Fibroblast of gingiva (primary cell): ENCODE data around the gene LCOR.

ENCODE experiments used
- DNase-seq: peaks from one replicate; pipeline ENCODE4 v3.0.0-alpha.2; 2011; ENCODE audit warnings: low read depth

LCOR gene

DNA sequence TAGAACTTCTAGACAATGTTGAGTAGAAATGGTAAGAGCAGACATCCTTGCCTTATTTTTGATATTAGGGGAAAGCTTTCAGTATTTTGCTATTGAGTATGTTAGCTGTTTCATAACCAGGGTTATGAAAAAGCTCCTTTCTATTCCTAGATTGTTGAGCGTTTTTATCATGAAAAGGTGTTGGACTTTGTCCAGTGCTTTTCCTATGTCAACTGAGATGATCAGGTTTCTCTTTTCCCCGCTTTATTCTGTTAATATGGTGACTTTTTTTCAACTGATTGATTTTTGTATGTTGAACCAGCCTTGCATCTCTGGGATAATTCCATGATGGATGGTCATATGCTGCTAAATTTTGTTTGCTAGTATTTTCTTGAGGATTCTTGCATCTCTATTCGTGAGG lies 58.5 kb downstream of the LCOR start:
- DNase-seq: no peak

DNA sequence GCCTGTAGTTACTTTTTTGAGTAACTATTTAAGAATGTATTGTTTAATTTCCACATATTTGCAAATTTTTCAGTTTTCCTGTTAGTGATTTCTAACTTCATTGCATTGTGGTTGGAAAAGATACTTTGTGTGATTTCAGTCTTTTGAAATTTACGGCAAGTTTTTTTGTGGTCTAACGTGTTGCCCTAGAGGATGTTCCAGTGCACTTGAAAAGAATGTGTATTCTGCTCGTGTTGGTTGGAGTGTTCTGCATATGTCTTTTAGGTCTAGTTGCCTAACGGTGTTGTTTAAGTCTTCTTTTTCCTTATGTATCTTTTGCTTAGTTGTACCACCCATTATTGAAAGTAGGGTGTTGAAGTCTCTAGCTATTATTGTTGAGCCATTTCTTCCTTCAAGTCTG lies 59.7 kb downstream of the LCOR start:
- DNase-seq: no peak

DNA sequence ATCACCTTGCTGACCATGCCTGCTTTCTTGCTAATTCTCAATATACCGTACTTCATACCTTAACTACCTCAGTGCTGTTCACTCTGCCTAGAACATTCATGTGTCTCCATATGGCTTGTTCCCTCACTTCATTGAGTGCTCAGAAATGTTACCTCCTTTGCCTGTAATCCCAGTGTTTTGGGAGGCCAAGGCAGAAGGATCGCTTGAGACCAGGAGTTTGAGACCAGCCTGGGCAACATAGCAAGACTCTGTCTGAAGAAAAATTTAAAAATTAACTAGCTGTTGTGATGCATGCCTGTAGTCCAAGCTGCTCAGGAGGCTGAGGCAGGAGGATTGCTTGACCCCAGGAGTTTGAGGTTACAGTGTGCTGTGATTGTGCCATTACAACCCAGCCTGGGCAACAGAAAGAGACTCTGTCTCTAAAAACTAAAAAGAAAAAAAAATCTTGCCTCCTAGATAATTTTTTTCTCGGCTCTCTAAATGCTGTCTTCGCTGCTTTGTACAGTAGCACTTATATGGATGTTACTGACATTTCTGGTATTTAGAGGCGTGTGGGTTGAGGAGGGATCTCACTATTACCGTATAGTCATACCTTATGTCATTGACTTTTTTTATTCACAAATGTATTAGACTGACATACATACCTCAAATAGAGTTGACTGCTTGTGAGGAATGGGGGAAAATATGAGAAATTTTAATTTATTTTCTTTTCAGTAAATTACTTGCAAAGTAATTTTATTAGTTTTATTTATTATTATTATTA lies 63.7 kb downstream of the LCOR start:
- DNase-seq: no peak

DNA sequence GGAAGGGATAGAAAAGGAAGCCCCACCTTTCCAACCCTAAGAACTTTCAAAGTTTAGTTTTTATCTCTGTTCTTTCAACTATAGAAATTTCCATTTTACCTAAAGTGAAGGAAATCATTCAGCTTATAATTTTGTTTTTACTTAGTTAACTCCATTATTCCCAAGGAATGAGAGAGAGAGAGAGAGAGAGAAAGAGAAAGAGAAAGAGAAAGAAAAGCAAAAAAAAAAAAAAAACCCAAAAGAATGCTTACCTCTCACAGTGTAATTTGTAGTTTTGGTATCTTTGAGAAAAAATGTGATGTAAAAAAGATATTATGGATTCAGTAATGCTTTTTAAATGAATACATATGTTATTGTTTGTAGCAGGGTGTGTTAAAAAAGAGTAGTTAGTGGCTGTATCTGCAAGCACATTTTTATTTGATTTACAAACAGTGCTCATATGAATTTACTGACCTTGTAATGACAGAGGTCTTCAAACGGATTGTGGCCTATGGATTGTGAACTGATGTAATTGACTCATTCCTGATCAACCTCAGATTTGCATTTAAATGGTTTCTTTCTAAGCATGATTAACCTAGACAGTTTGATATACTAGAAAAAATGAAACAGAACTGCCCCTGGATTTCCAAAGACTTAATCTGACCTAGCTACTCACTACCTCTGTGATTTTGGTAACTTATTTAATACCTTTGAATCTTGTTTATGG lies 64.9 kb downstream of the LCOR start:
- no peak for DNase-seq

DNA sequence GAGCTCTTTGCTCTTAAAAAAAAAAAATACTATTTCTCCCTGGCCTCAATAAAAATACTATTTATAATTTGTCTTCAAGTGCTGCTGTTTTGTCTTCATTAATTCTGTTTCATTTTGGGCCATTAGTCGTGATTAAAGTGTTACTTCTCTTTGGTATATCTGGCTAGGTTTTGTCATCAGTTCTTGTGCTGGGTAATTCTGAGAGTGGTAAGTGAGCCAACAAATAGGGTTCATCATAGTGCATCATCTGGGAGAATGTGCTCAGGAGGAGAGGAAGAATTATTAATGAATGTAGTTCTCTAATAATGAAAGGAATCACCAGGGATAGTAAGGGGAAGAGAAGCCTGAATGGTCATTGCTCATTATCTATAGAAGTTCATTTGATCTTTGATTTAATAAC lies 70.0 kb downstream of the LCOR start:
- DNase-seq: no peak

DNA sequence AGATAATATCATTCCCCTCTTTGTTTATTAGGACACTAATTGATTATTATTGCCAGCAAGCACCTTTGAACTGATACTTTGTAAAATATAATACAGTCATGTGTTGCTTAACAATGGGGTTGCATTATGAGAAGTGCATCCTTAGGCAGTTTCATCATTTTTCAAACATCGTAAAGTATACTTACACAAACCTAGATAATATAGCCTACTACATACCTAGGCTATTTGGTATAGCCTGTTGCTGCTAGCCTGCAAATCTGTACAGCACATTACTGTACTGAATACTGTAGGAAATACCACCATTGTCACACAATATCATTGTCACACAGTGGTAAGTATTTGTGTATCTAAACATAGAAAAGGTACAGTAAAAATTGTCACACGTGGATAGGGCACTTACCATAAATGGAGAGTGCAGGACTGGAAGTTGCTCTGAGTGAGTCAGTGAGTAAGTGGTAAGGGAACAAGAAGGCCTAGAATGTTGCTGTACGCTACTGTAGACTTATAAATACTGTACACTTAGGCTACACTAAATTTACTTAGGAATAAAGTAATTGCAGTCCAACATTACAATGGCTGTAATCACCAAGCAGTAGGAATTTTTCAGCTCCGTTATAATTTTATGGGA lies 70.7 kb downstream of the LCOR start:
- DNase-seq: no peak

DNA sequence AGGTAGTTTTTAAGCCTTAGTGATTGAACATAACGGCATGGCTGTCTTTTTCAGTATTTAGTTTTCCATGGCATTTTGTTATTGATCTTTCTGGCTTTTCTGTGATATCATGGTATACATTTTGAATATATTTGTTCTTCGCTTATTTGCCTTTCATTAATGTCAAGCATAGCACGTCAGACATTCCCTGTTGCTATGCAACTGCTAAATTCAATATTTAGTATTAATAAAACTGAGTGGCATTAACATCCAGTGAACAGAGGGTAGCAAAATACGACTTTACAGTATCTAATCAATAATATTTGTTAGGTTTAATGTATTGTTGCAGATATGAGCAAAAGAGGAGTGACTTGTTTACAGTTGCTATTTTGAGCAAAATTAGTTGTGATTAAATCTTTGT lies 72.5 kb downstream of the LCOR start:
- DNase-seq: no peak

DNA sequence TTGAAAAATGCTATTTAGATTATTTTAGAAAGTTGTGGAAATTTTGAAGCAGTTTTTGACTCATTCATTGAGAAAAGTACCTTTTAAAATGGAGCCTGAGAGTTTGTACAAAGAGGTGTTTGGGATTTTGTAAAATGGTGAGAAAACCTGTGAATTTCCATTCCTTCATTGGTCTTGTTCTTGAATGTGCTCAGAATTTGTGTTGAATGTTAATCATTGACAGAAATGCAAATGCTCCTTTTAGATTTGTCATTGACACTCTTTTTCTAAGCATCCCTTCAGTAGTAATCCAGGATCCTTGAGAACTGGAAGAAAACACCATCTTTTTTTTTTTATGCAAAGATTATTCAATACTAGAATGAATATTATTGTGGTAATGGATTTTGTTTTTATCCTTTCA lies 74.8 kb downstream of the LCOR start:
- DNase-seq: no peak

DNA sequence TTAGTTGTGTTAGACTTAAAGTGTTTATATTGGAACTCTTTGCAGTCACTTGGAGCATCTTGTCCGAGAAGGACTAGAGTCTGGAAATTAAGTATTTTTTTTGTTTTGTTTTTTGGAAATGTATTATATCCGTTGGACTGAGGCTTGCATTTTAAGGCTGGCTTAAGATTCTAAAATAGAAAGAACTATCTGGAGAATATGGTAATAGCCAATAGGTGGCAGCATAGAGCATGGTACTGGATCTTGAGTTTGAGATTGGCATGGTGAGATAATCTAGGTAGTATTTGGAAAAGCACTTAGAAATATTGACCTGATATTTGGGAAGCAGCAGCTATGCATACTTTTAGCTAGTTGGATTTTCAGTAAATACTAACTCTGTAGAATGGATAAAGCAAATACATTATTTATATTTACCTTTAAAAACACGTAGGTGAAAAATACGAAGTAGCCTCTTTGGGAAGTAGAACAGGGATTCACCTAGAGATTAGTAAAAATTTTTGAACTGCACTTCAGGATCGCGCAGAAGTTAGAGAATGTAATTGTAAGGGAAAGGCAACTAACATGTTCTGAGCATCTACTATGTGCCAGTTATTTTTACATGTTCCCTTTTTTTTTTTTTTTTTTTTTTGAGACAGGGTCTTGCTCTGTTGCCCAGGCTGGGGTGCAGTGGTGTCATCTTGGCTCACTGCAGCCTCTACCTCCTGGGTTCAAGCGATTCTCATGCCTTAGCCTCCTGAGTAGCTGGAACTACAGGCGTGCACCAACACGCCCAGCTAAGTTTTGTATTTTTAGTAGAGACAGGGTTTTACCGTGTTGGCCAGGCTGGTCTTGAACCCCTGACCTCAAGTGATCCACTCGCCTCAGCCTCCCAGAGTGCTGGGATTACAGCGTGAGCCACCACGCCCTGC lies 78.6 kb downstream of the LCOR start:
- DNase-seq: no peak

DNA sequence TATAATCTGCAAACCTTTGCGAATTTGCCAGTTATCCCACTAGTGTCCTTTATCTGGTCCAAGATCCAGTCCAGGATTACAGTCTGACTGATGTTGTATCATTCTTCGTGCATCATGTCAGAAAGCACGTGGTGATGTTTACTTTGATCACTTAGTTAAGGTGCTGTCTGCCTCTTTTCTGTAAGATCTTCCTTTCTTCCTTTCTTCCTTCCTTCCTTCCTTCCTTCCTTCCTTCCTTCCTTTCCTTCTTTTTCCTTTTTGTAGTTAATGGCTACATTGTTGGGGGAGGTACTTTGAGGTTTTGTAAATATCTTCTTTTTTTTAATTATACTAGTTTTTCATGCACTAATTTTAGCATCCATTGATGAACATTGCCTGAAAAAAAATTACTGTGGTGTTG lies 80.3 kb downstream of the LCOR start:
- DNase-seq: no peak

DNA sequence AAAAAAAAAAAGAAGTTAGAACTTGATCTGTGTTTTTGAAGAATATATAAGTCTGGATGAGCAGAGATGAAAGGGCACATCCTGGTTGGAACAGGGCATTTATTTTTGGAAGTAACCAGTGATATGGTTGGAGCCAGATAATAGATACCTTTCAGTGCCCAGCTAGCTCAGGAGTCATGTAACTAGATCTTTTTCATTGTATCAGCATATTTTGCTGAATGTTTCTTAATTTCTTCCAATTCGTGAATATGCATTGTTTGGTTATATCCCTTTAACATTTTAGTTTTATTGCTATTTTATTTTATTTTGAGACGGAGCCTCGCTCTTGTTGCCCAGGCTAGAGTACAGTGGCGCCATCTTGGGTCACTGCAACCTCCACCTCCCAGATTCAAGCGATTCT lies 81.8 kb downstream of the LCOR start:
- DNase-seq: no peak

DNA sequence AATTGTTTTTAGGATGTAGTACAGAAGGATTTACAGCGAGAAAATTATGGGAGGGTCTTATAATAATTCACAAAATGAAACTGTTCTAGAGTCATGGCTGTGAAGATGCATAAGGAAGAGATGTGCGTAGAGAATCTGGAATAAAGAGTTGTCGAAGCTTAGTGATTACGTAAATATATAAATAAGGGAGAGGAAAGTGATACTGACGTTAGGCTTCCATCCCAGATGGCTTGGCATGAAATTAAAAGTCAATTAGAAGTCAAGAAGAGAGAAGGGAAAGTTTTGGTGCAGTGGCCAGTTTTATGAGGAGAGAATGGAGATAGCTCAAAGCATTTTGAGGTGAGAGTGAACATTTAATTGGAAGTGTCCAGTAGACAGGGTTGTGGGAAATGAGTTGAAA lies 85.5 kb downstream of the LCOR start:
- no peak for DNase-seq

DNA sequence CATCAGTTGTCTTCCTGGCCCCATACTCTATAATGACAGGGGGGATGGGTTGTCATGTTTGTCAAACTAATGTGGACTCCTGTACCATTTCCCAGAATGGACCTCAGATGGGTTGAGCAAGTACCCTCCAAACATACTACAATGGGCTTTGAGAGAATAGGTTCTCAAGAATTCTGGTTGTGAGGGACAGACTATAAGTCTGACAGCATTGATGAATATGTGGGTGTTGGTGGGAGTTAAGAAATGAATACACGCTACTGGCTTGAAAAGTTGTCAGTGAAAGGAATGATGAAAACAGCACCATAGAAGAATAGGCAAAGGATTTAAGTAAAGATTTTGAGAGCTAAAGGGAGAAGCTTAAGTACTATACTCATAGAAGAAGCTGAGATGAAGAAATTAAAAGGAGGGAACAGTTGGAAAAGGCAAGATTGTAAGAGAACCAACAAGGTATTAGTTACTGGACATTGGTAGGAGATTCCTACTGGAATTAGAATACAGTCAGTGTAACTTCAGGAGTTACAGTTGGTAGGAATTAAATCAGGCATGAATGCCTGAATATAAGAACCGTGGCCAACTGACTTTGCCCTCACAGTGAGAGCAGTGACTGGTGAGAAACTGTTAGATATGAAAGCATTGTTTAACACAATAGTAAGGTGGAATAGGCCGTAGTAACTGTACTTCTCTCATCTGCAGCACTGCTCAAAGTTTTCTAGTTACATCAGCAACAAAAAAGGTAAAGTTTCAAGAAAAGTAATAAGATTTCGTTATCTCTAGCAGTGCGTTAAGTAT lies 86.3 kb downstream of the LCOR start:
- no peak for DNase-seq

DNA sequence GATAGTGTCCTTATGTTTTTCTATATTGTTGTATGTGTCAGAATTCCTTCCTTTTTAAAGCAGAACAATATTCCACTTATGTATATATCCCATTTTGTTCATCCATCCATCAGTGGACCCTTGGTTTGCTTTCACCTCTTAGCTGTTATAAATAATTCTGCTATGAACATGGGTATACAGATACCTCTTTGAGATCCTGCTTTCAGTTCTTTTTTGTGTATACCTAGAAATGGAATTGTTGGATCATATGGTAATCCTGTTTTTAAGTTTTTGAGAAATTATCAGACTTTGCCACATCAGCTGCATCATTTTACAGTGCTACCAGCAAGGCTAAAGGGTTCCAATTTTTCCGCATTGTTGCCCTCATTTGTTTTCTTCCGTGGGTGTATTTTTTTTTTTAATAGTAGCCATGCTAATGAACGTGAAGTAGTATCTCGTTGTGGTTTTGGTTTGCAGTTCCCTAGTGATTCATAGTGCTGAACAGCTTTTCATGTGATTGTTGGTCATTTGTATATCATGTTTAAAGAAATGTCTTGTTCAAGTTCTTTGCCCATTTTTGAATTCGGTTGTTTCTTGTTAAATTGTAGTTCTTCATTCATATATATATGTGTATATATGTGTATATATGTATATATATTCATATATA lies 87.8 kb downstream of the LCOR start:
- no peak for DNase-seq

DNA sequence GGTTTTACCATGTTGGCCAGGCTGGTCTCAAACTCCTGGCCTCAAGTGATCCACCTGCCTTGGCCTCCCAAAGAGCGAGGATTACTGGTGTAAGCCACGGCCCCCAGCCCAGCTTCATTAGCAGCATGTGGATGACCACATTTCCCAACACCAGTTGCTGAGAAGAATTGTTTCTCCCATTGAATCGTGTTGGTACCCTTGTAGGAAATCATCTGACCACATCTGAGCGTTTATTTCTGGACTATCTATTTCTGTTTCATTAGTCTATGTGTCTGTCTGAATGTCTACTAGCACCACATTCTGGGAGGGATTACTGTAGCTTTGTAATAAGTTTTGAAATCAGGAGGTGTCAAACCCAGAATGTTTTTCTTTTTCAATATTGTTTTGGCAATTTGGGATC lies 89.6 kb downstream of the LCOR start:
- DNase-seq: no peak

DNA sequence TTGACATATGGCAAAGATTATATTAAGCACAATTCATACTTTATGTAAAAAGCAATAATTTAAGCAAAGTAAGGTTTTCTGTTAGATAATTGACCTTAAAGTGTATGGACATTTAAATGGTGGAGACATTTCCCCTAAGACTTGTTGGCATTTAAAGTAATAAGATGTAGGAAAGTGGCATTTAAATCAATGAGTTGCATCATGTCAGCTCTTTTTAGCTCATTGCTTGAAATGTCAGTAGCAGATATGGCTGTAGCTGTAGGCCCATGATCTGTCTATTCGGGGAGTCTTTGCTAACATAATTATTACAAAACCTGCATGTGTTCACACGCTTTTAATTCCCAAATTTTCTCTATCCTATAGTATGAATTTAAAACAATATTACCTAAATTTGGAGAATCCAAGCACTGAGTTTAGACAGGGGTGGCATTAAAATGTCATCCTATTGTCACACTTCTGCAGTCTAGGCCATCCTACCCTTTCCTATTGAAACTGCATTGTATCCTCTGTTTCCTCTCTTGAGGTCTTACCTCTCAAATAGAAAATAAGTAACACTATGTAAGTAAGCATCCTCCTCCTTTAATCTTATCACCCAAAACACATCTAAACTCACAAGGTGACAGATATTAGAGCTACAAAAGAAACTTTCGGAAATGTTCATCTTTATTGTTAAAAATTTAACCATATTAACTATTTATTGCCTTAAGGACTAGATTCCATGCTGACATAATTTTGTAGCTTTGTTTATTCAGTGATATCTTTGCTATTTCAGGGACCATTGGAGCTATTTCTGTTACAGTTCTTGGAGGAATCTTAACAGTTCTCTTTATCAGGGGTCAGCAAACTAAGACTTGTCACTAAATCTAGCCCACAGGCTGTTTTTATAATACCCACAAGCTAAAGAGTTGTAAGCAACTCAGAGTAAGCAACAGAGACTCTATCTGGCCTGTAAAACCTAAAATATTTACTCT lies 91.2 kb downstream of the LCOR start:
- DNase-seq: no peak

DNA sequence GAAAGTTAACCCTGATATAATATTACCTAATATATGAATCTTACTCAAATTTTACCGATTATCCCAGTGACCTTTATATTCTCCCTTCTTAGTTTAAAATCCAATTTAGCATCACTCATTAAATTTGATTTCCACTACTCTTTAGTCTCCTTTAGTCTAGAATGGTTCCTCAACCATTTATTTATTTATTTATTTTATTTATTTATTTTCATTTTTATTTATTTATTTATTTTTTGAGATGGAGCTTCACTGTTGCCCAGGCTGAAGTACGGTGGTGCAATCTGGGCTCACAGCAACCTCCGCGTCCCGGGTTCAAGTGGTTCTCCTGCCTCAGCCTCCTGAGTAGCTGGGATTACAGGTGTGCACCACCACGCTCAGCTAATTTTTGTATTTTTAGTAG lies 92.8 kb downstream of the LCOR start:
- no peak for DNase-seq

DNA sequence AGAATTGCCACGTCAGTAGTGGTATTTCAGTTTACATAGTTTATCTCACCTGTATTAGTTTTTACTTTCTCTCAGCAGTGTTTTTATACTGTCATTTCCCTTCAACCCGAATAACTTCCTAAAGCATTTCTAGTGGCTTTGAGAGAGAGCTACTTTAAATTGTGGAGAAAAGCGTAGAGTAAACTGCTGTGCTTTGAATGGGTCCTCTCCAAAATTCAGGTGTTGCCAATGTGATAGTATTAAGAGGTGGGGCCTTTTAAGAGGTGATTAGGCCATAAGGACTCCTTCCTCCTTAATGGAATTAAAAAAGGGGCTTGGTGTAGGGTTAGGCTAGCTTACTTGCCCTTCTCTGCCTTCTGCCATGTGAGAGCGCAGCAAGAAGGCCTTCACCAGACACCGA lies 98.4 kb downstream of the LCOR start:
- DNase-seq: no peak

DNA sequence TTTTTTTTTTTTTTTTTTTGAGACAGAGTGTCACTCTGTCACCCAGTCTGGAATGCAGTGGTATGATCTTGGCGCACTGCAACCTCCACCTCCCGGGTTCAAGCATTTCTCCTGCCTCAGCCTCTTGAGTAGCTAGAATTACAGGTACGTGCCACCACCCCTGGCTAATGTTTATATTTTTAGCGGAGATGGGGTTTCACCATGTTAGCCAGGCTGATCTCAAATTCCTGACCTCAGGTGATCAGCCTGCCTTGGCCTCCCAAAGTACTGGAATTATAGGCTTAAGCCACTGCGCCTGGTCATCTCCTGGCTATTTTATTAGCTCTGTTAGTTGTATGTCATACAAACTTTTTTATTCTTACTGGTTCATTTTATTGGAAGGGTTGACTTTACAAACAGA lies 103.0 kb downstream of the LCOR start:
- DNase-seq: no peak

DNA sequence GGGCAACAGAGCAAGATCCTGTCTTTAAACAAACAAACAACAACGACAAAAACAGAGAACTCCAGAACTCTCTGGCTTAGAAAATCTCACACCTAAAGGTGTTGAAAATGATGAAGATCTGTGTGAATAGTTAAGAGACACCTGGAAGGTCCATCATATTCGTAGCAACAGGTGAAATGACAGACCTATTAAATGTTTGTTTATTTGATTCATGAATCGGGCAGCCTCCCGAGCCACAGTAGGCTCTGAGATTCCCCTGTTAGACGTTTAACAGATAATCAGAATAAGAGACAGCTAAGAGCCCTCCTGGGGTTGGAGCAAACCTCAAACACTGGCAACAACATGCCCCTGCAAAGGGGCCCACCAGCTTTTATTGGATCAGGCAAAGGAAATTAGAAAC lies 103.7 kb downstream of the LCOR start:
- no peak for DNase-seq
